Stimulated activated CD8-positive, alpha-beta memory T cell treated with anti-CD3 and anti-CD28 coated beads, Interleukin-15, amount 100 ng/mL, for 1 hour (primary cell): Measurements from ENCODE around the gene MYBPH.

Experiments
- DNase-seq: peaks from one replicate; pipeline ENCODE4 v3.0.0-alpha.2; 2020; ENCODE audit warnings: low read depth

Gene MYBPH

GRCh38 chr1:203128716-203129500, 46.7 kb downstream of the MYBPH start:
- no peak for DNase-seq

- DNase-seq = no peak
Observed at GRCh38 chr1:203128431-203128715, 47.3 kb downstream of the MYBPH start.

GRCh38 chr1:203127666-203128430, 47.8 kb downstream of the MYBPH start, which contains the start of gene ADORA1:
ADORA1 (plus strand) TSS chr1:203127726; CDS start chr1:203128842, 1,116 bp downstream.
- no peak for DNase-seq

- DNase-seq = no peak
Observed at GRCh38 chr1:203126866-203127665, 48.6 kb downstream of the MYBPH start.

- DNase-seq = no peak
Observed at GRCh38 chr1:203126151-203126865, 49.3 kb downstream of the MYBPH start.

GRCh38 chr1:203124546-203125317, 50.9 kb downstream of the MYBPH start:
- no peak for DNase-seq

GRCh38 chr1:203124011-203124410, 51.6 kb downstream of the MYBPH start:
- no peak for DNase-seq

- DNase-seq = no peak
Observed at GRCh38 chr1:203122159-203122558, 53.5 kb downstream of the MYBPH start.

GRCh38 chr1:203121186-203122015, 54.2 kb downstream of the MYBPH start:
- no peak for DNase-seq

- no peak for DNase-seq
Observed at GRCh38 chr1:203120325-203121153, 55.1 kb downstream of the MYBPH start.
